GM20431 (cell line): Measurements from ENCODE around the gene AP2S1.
"Not testable (repeated sequence)": the region's sequence is repeated elsewhere in the genome, so short reads cannot be mapped to it uniquely, and the experiment has no call there.

Experiments used
- in situ Hi-C: fragments of 300-500 bp; cut with MseI, MboI; formaldehyde crosslinking; loops from one replicate; pipeline ENCODE4 v1.15.0; 2020; ENCODE audit warnings: low sequenced_read_pairs; ENCODE audit not compliant: unreplicated experiment

Gene AP2S1

GRCh38 chr19:46845959-46846459 is 4.6 kb downstream of the AP2S1 start:
- in situ Hi-C loops: loop anchor here (10.0 kb wide), 1 partner anchor 81 kb away; no protein-coding TSS in a partner anchor

- in situ Hi-C loops: loop anchor here (10.0 kb wide), 1 partner anchor 79 kb away; no protein-coding TSS in a partner anchor
These were observed 6.6 kb downstream of the AP2S1 start for GRCh38 chr19:46844067-46844489.

GRCh38 chr19:46842791-46843190 is 7.9 kb downstream of the AP2S1 start:
- in situ Hi-C loops: loop anchor here (10.0 kb wide), 1 partner anchor 78 kb away; no protein-coding TSS in a partner anchor

- in situ Hi-C loops: loop anchor here (10.0 kb wide), 1 partner anchor 77 kb away; no protein-coding TSS in a partner anchor
These were observed 9.1 kb downstream of the AP2S1 start for GRCh38 chr19:46841458-46842083.

- in situ Hi-C loops: loop anchor here (10.0 kb wide), 1 partner anchor 76 kb away; no protein-coding TSS in a partner anchor
These were observed 10.1 kb downstream of the AP2S1 start for GRCh38 chr19:46840498-46840942.

GRCh38 chr19:46839752-46840497 is 10.7 kb downstream of the AP2S1 start:
- in situ Hi-C loops: loop anchor here (10.0 kb wide), 1 partner anchor 75 kb away; no protein-coding TSS in a partner anchor

GRCh38 chr19:46838160-46838559 is 12.5 kb downstream of the AP2S1 start:
- in situ Hi-C loops: no loop called here

GRCh38 chr19:46834984-46835383 is 15.7 kb downstream of the AP2S1 start:
- in situ Hi-C loops: no loop called here

GRCh38 chr19:46834121-46834520 is 16.5 kb downstream of the AP2S1 start:
- in situ Hi-C loops: no loop called here

- in situ Hi-C loops: no loop called here
These were observed 19.8 kb downstream of the AP2S1 start for GRCh38 chr19:46830864-46831263.

GRCh38 chr19:46828484-46828883 is 22.2 kb downstream of the AP2S1 start:
- in situ Hi-C loops: no loop called here

GRCh38 chr19:46825731-46826055 is 25.0 kb downstream of the AP2S1 start:
- in situ Hi-C loops: no loop called here

- in situ Hi-C loops: no loop called here
These were observed 25.5 kb downstream of the AP2S1 start for GRCh38 chr19:46824890-46825730.

GRCh38 chr19:46823049-46823448 is 27.6 kb downstream of the AP2S1 start:
- in situ Hi-C loops: no loop called here

GRCh38 chr19:46822410-46822787 is 28.2 kb downstream of the AP2S1 start:
- in situ Hi-C loops: not testable (repeated sequence)

- in situ Hi-C loops: no loop called here
These were observed 28.9 kb downstream of the AP2S1 start for GRCh38 chr19:46821512-46822409.

GRCh38 chr19:46818812-46819211 is 31.8 kb downstream of the AP2S1 start:
- in situ Hi-C loops: no loop called here

GRCh38 chr19:46815833-46816627 is 34.6 kb downstream of the AP2S1 start:
- in situ Hi-C loops: no loop called here
